ENCODE data around the gene FAAP20.

GRCh38 chr1:2194898-2195673 is 514 bp upstream of the FAAP20 start:
- TF ChIP-seq CTCF (IDR thresholded peaks at IDR 0.05) (peak; percentile 76 to 98 (median 97)), POLR2A (IDR thresholded peaks at IDR 0.05) (peak in 2 of 3 donors; percentile 30 to 51)
